HEK293 (cell line): ENCODE results near the gene FAM193B.

Experiments used
- CTCF ChIA-PET: fragments of 350-600 bp; formaldehyde crosslinking; extraction: SDS; loops from one replicate; lab custom pipeline; 2021; ENCODE audit warnings: antibody characterized with exemption; lab: Yijun Ruan, JAX
- POLR2A ChIA-PET: fragments of 300-600 bp; formaldehyde crosslinking; extraction: SDS; loops from one replicate; lab custom pipeline; 2020; ENCODE audit warnings: antibody characterized with exemption, inconsistent platforms; lab: Yijun Ruan, JAX
- H3K27ac ChIP-seq: fragments of 200-500 bp; sonication (Bioruptor generic); 2 replicates; pipeline ENCODE4 v1.5.1; 2014; ENCODE audit warnings: low read depth, low read length, control low read depth, inconsistent platforms; ENCODE audit errors: extremely low read depth
- H3K36me3 ChIP-seq, 2 experiments: fragments of 200-500 bp in 1 of 2; sonication (Bioruptor generic) in 1 of 2; 1 replicate in 1 of 2; 2 replicates in 1 of 2; pipeline ENCODE4 v1.5.1; 2014 to 2017; ENCODE audit warnings: inconsistent platforms in 2 of 2, low read length in 2 of 2; ENCODE audit not compliant: control insufficient read depth in 2 of 2, insufficient read depth in 1 of 2
- H3K4me1 ChIP-seq: fragments of 200-500 bp; sonication (Bioruptor generic); 2 replicates; pipeline ENCODE4 v1.5.1; 2014; ENCODE audit warnings: mild to moderate bottlenecking, low read length, inconsistent platforms; ENCODE audit not compliant: control insufficient read depth, insufficient read depth
- H3K4me3 ChIP-seq: 2 replicates; pipeline ENCODE4 v1.5.1; 2011; ENCODE audit warnings: low read depth, mild to moderate bottlenecking, control low read depth, low read length, moderate library complexity
- H3K9me3 ChIP-seq: fragments of 200-500 bp; sonication (Bioruptor generic); 2 replicates; pipeline ENCODE4 v1.5.1; 2014; ENCODE audit warnings: low read depth, low read length, inconsistent platforms; ENCODE audit not compliant: control insufficient read depth, insufficient read depth
- HIC1 ChIP-seq: fragments of 450-650 bp; formaldehyde crosslinking; IDR thresholded peaks from 2 replicates; pipeline ENCODE4 v1.5.1; 2016; ENCODE audit warnings: missing biosample characterization, missing genetic modification characterization
- HOXD13 ChIP-seq: sonication (generic); formaldehyde crosslinking; IDR thresholded peaks from 2 replicates; pipeline ENCODE4 v1.8.0; 2022; ENCODE audit warnings: missing genetic modification reagents, borderline replicate concordance
- IKZF3 ChIP-seq: fragments of 450-650 bp; IDR thresholded peaks from 2 replicates; pipeline ENCODE4 v1.5.0; 2018; ENCODE audit warnings: missing biosample characterization, mild to moderate bottlenecking, missing genetic modification characterization, moderate library complexity
- INSM2 ChIP-seq: fragments of 450-650 bp; formaldehyde crosslinking; IDR thresholded peaks from 2 replicates; pipeline ENCODE4 v1.5.1; 2016; ENCODE audit warnings: missing biosample characterization, missing genetic modification characterization
- OSR2 ChIP-seq: fragments of 450-650 bp; formaldehyde crosslinking; IDR thresholded peaks from 2 replicates; pipeline ENCODE4 v1.5.1; 2016; ENCODE audit warnings: missing biosample characterization, missing genetic modification characterization
- SETDB1 ChIP-seq: IDR thresholded peaks from one replicate; pipeline ENCODE4 v1.6.1; 2017; ENCODE audit warnings: mild to moderate bottlenecking, low read length, moderate library complexity, mixed read lengths; ENCODE audit not compliant: insufficient read length
- ZBTB11 ChIP-seq: fragments of 450-650 bp; formaldehyde crosslinking; conservative IDR thresholded peaks from 2 replicates; pipeline ENCODE4 v1.5.1; 2016; ENCODE audit warnings: low read depth, missing biosample characterization, missing genetic modification characterization
- ZFHX2 ChIP-seq: fragments of 450-650 bp; formaldehyde crosslinking; conservative IDR thresholded peaks from 2 replicates; pipeline ENCODE4 v1.5.1; 2016; ENCODE audit warnings: missing biosample characterization, missing genetic modification characterization
- ZFP37 ChIP-seq: fragments of 450-650 bp; formaldehyde crosslinking; IDR thresholded peaks from 2 replicates; pipeline ENCODE4 v1.5.1; 2016; ENCODE audit warnings: missing biosample characterization, missing genetic modification characterization
- ZIC2 ChIP-seq: fragments of 450-650 bp; formaldehyde crosslinking; IDR thresholded peaks from 2 replicates; pipeline ENCODE4 v1.5.1; 2016; ENCODE audit warnings: missing biosample characterization, missing genetic modification characterization
- ZNF174 ChIP-seq: fragments of 450-650 bp; formaldehyde crosslinking; IDR thresholded peaks from 2 replicates; pipeline ENCODE4 v1.5.0; 2017; ENCODE audit warnings: missing biosample characterization, mild to moderate bottlenecking, missing genetic modification characterization
- ZNF211 ChIP-seq: fragments of 450-650 bp; formaldehyde crosslinking; IDR thresholded peaks from 2 replicates; pipeline ENCODE4 v1.5.1; 2016; ENCODE audit warnings: low read depth, missing biosample characterization, missing genetic modification characterization
- ZNF214 ChIP-seq: fragments of 450-650 bp; formaldehyde crosslinking; IDR thresholded peaks from 2 replicates; pipeline ENCODE4 v1.5.1; 2017; ENCODE audit warnings: missing biosample characterization, mild to moderate bottlenecking, missing genetic modification characterization, borderline replicate concordance
- ZNF248 ChIP-seq: fragments of 450-650 bp; formaldehyde crosslinking; IDR thresholded peaks from 2 replicates; pipeline ENCODE4 v1.5.1; 2017; ENCODE audit warnings: missing biosample characterization, missing genetic modification characterization
- ZNF26 ChIP-seq: fragments of 450-650 bp; formaldehyde crosslinking; IDR thresholded peaks from 2 replicates; pipeline ENCODE4 v1.5.1; 2016; ENCODE audit warnings: missing biosample characterization, missing genetic modification characterization
- ZNF280D ChIP-seq: fragments of 450-650 bp; formaldehyde crosslinking; IDR thresholded peaks from 2 replicates; pipeline ENCODE4 v1.5.1; 2016; ENCODE audit warnings: missing biosample characterization, missing genetic modification characterization
- ZNF366 ChIP-seq: fragments of 450-650 bp; formaldehyde crosslinking; conservative IDR thresholded peaks from 2 replicates; pipeline ENCODE4 v1.5.1; 2016; ENCODE audit warnings: missing biosample characterization, missing genetic modification characterization
- ZNF404 ChIP-seq: fragments of 450-650 bp; formaldehyde crosslinking; IDR thresholded peaks from 2 replicates; pipeline ENCODE4 v1.5.1; 2017; ENCODE audit warnings: missing biosample characterization, missing genetic modification characterization
- ZNF571 ChIP-seq: fragments of 450-650 bp; formaldehyde crosslinking; IDR thresholded peaks from 2 replicates; pipeline ENCODE4 v1.5.0; 2017; ENCODE audit warnings: missing biosample characterization, missing genetic modification characterization
- ZNF626 ChIP-seq: fragments of 450-650 bp; sonication (Bioruptor Pico); formaldehyde crosslinking; IDR thresholded peaks from 2 replicates; pipeline ENCODE4 v1.5.1; 2018; ENCODE audit warnings: missing biosample characterization, missing genetic modification characterization, inconsistent platforms
- ZNF76 ChIP-seq: fragments of 450-650 bp; formaldehyde crosslinking; IDR thresholded peaks from 2 replicates; pipeline ENCODE4; 2016; ENCODE audit warnings: low read depth, missing biosample characterization, missing genetic modification characterization, borderline replicate concordance
- ZSCAN4 ChIP-seq: fragments of 450-650 bp; formaldehyde crosslinking; IDR thresholded peaks from 2 replicates; pipeline ENCODE4 v1.5.1; 2017; ENCODE audit warnings: missing biosample characterization, missing genetic modification characterization

The FAM193B gene

GRCh38 chr5:177490992-177491391 lies 63.4 kb downstream of the FAM193B start (continued):
- TF ChIP-seq HIC1 (tag by site-specific recombination) = 0 out of 2 replicates have a peak, but pooled peaks have one; percentile 19

GRCh38 chr5:177490311-177490991 lies 63.9 kb downstream of the FAM193B start:
- H3K36me3 ChIP-seq = peaks cover 16 to 76% of the 10 kb centered on the region in 2 experiments; a peak in 2 of 3 replicates
- POLR2A ChIA-PET = interaction anchor here (0.6 kb wide), 1 partner anchor 206 kb away, joined by 5 read pairs; no protein-coding TSS in a partner anchor
- TF ChIP-seq ZNF404 (tag by site-specific recombination) (no peak), ZNF211 (no peak), ZFHX2 (peak; percentile 92), ZNF76 (no peak), INSM2 (tag by site-specific recombination) (no peak), HOXD13 (CRISPR knock-in tag) (no peak), ZNF280D (tag by site-specific recombination) (no peak), ZNF626 (tag by site-specific recombination) (no peak), ZSCAN4 (tag by site-specific recombination) (no peak), ZBTB11 (no peak), ZNF174 (tag by site-specific recombination) (no peak), ZNF248 (no peak), ZNF214 (tag by site-specific recombination) (no peak), SETDB1 (no peak), OSR2 (tag by site-specific recombination) (no peak), ZNF366 (peak; percentile 98), ZFP37 (no peak), ZNF571 (tag by site-specific recombination) (no peak), ZNF26 (tag by site-specific recombination) (no peak), IKZF3 (tag by site-specific recombination) (no peak), ZIC2 (tag by site-specific recombination) (no peak)

More at GRCh38 chr5:177490311-177490991, 63.9 kb downstream of the FAM193B start:
- peaks cover 11% of the 10 kb centered on the region for H3K4me1 ChIP-seq
- H3K9me3 ChIP-seq = no peaks in the 10 kb centered on the region
- no peak overlapping the region for H3K27ac ChIP-seq
- no peak overlapping the region for H3K4me3 ChIP-seq
- CTCF ChIA-PET = interaction anchor here (0.7 to 3.3 kb wide), 5 partner anchors 9 to 35 kb away, joined by 4 to 20 read pairs (median 7); no protein-coding TSS in a partner anchor
